Measurements from ENCODE around the gene THOC3. TPM values are rescaled to one million over a fixed set of nuclear protein-coding genes. Genes with fewer than 3 reads are reported as not detected.
A peak's percentile ranks its signal among the peaks of the same experiment; 100 is the strongest.
"Not testable (repeated sequence)": the region's sequence is repeated elsewhere in the genome, so short reads cannot be mapped to it uniquely, and the experiment has no call there.

THOC3 gene
- total RNA-seq, 2 donors from 2014 or later: 66.7 to 111 TPM

DNA sequence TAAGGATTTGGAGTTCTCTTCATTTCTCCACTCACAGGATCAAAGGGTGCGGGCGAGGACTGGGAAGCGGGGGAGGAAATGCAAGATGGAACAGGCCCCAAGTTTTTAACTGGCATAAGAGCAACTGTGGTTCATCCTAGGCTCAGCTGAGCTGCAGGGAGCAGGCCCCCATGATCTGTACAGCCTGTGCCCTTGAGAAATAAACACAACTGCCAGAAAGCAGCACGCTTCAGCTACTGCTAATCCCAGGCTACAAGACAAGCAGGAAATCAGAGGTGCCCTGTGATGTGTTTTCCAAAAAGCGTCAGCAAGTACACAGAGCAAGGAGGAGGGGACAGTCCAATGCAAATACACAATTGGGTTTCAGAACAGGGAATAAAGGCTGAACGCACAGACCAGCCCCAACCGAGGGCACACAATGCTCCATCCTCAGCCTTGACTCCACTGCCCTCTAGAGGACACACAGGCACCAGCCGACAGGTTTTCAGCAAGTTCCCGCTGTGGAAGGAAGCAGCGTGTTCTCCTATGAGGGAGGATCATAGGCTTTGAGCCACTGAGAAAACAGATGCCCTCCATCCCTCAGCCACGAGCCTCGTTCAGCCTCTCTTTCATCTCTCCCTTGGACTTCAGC, 16.7 kb downstream of the THOC3 start:
- H3K27ac Mint-ChIP-seq; H3K4me3 ChIP-seq (ENCODE audit: low read length); H3K4me1 Mint-ChIP-seq; H3K4me1 ChIP-seq (ENCODE audit: control insufficient read depth, insufficient read depth, low read length); H3K27me3 Mint-ChIP-seq (ENCODE audit: insufficient read depth); DNase-seq; H3K9me3 Mint-ChIP-seq; H3K36me3 Mint-ChIP-seq (ENCODE audit: low read depth); H3K27me3 ChIP-seq (ENCODE audit: control insufficient read depth, insufficient read depth, low read length, poor library complexity, severe bottlenecking); H3K4me3 Mint-ChIP-seq; H3K9ac ChIP-seq (ENCODE audit: extremely low read depth, low read length, poor library complexity, severe bottlenecking); H3K27ac ChIP-seq (ENCODE audit: low read depth, low read length); H3K9me3 ChIP-seq (ENCODE audit: control insufficient read depth, low read length); H3K36me3 ChIP-seq (ENCODE audit: control insufficient read depth, insufficient read depth, low read length): not testable (repeated sequence)
- TF ChIP-seq, protein P1, sequence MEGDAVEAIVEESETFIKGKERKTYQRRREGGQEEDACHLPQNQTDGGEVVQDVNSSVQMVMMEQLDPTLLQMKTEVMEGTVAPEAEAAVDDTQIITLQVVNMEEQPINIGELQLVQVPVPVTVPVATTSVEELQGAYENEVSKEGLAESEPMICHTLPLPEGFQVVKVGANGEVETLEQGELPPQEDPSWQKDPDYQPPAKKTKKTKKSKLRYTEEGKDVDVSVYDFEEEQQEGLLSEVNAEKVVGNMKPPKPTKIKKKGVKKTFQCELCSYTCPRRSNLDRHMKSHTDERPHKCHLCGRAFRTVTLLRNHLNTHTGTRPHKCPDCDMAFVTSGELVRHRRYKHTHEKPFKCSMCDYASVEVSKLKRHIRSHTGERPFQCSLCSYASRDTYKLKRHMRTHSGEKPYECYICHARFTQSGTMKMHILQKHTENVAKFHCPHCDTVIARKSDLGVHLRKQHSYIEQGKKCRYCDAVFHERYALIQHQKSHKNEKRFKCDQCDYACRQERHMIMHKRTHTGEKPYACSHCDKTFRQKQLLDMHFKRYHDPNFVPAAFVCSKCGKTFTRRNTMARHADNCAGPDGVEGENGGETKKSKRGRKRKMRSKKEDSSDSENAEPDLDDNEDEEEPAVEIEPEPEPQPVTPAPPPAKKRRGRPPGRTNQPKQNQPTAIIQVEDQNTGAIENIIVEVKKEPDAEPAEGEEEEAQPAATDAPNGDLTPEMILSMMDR (conservative IDR thresholded peaks at IDR 0.05): peak; percentile 31
- no CpG with 5 or more reads among the region's 12 CpGs for WGBS, 2 experiments (ENCODE audit: insufficient coverage in 1 of 2, insufficient read length in 1 of 2)

DNA sequence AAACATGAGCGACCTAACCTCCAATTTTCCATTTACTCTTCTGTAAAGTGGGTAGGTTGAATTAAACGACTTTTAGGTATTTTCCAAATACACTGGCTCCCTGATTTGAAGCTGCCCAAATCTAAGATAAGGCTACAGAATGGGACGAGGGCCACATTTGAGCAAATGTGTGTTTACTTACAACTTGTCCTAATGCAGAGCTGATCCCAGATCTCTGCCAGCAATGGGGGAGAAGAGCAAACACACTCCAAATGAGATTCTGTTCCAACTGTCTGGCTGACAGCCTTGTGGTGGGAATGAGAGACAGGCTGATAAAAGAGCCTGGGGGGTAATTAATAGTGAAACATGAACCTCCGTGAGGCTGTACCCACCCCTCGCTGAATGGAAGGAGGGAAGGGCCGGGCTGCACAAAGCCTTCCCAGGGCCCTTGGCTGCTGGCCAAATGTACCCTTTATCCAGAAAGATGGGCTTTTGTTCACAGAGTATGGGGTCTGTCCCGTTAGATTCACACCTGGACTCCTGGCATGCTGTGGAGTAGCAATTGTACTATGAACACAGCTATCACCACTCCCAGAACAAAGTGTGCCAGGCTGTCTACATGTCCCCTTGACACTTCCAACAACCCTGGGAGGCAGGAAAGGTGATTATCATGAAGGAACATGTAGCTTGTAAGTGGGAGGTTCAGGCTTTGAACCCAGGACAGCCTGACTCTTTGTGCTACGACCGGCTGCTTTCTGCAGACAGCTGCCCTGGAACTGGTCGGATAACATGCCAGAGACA, 19.6 kb downstream of the THOC3 start:
- H3K36me3 Mint-ChIP-seq (ENCODE audit: low read depth): not testable (repeated sequence)

DNA sequence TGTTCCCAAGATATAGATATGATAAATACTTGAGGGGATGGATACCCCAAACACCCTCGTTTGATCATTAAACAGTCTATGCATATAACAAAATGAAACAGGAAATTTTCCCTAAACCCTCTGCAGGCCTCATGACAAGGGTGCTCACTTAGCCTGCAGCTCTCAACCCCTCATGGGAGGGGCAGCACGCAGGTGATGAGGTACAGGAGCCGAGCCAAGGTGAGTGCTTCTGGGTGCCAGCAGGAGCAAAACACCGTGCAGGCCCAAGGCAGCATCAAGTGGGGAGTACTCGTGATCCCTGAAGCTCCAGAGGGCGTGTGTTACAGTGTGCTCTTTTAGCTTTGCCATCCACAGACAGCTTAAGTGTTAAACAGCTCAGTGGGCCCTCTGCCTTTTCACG, 24.9 kb downstream of the THOC3 start:
- not testable (repeated sequence) for DNase-seq; H3K9ac ChIP-seq (ENCODE audit: extremely low read depth, low read length, poor library complexity, severe bottlenecking); H3K27me3 ChIP-seq (ENCODE audit: control insufficient read depth, insufficient read depth, low read length, poor library complexity, severe bottlenecking); H3K4me3 ChIP-seq (ENCODE audit: low read length); H3K9me3 Mint-ChIP-seq; H3K27ac ChIP-seq (ENCODE audit: low read depth, low read length); H3K4me3 Mint-ChIP-seq; H3K27ac Mint-ChIP-seq; H3K36me3 ChIP-seq (ENCODE audit: control insufficient read depth, insufficient read depth, low read length); H3K9me3 ChIP-seq (ENCODE audit: control insufficient read depth, low read length); H3K4me1 ChIP-seq (ENCODE audit: control insufficient read depth, insufficient read depth, low read length); H3K4me1 Mint-ChIP-seq; H3K27me3 Mint-ChIP-seq (ENCODE audit: insufficient read depth)
- 80 to 97% methylated on average over 1 to 4 of the region's 7 CpGs for WGBS, 2 experiments (ENCODE audit: insufficient coverage in 1 of 2, insufficient read length in 1 of 2)
- peaks cover 14% of the 10 kb centered on the region for H3K36me3 Mint-ChIP-seq (ENCODE audit: low read depth)

More for the DNA sequence above, 19.6 kb downstream of the THOC3 start:
- not testable (repeated sequence) for H3K4me1 ChIP-seq (ENCODE audit: control insufficient read depth, insufficient read depth, low read length); H3K9me3 Mint-ChIP-seq; H3K4me1 Mint-ChIP-seq; H3K4me3 ChIP-seq (ENCODE audit: low read length); H3K27me3 ChIP-seq (ENCODE audit: control insufficient read depth, insufficient read depth, low read length, poor library complexity, severe bottlenecking); H3K27ac ChIP-seq (ENCODE audit: low read depth, low read length); DNase-seq; H3K4me3 Mint-ChIP-seq; H3K27ac Mint-ChIP-seq; H3K36me3 ChIP-seq (ENCODE audit: control insufficient read depth, insufficient read depth, low read length); H3K9ac ChIP-seq (ENCODE audit: extremely low read depth, low read length, poor library complexity, severe bottlenecking); H3K9me3 ChIP-seq (ENCODE audit: control insufficient read depth, low read length); H3K27me3 Mint-ChIP-seq (ENCODE audit: insufficient read depth)
- WGBS, 2 experiments (ENCODE audit: insufficient coverage in 1 of 2, insufficient read length in 1 of 2): 95% methylated on average over 2 of the region's 10 CpGs; no CpG with 5 or more reads in 1 of the 2 experiments

DNA sequence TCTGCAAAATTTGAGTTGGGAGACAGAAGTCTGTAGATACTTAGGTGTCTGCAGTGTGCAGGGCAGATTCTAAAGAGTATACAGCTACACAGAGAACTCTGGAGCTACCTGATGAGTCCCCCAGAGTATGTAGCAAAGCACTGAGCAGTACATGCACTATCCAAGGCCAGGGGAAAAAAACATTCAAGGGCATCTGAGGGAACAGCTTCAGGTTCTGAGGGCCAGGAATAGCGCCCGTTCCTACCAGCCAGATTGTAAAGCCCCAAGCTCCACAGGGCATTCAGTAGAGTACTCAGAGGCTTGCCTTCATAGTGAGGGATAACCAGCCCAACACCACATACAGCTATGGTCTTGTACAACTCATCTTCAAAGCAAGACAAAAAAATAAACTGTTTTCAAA, 27.5 kb downstream of the THOC3 start:
- H3K36me3 Mint-ChIP-seq (ENCODE audit: low read depth): peaks cover 17% of the 10 kb centered on the region
- H3K27ac Mint-ChIP-seq; DNase-seq; H3K4me3 Mint-ChIP-seq; H3K27ac ChIP-seq (ENCODE audit: low read depth, low read length); H3K27me3 ChIP-seq (ENCODE audit: control insufficient read depth, insufficient read depth, low read length, poor library complexity, severe bottlenecking); H3K4me3 ChIP-seq (ENCODE audit: low read length); H3K4me1 Mint-ChIP-seq; H3K9ac ChIP-seq (ENCODE audit: extremely low read depth, low read length, poor library complexity, severe bottlenecking); H3K9me3 ChIP-seq (ENCODE audit: control insufficient read depth, low read length); H3K27me3 Mint-ChIP-seq (ENCODE audit: insufficient read depth); H3K9me3 Mint-ChIP-seq; H3K36me3 ChIP-seq (ENCODE audit: control insufficient read depth, insufficient read depth, low read length); H3K4me1 ChIP-seq (ENCODE audit: control insufficient read depth, insufficient read depth, low read length): not testable (repeated sequence)
- 85% methylated on average over 2 of the region's 2 CpGs; no CpG with 5 or more reads in 1 of the 2 experiments for WGBS, 2 experiments (ENCODE audit: insufficient coverage in 1 of 2, insufficient read length in 1 of 2)

DNA sequence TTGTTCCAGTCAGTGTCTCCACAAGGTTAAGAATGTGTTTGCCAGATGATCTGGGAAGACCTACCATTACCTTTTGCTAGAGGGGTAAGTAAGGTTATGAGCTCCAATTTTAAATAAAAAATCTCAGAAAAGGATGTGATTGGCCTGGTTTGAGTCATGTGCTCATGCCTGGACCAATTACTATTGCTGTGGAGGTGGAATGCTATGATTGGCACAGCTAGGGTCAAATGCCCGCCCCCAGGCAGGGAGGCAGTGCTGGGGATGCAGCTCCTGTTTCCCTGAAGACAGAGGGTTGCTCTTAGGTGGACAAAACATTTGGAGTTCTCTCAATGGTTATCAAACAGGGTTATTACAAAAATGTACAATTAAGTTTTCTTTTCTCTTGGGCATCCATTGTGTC, 29.6 kb downstream of the THOC3 start:
- H3K27me3 ChIP-seq (ENCODE audit: control insufficient read depth, insufficient read depth, low read length, poor library complexity, severe bottlenecking); H3K27me3 Mint-ChIP-seq (ENCODE audit: insufficient read depth); H3K27ac Mint-ChIP-seq; H3K4me3 ChIP-seq (ENCODE audit: low read length); DNase-seq; H3K4me1 Mint-ChIP-seq; H3K9ac ChIP-seq (ENCODE audit: extremely low read depth, low read length, poor library complexity, severe bottlenecking); H3K36me3 ChIP-seq (ENCODE audit: control insufficient read depth, insufficient read depth, low read length); H3K4me1 ChIP-seq (ENCODE audit: control insufficient read depth, insufficient read depth, low read length); H3K9me3 Mint-ChIP-seq; H3K27ac ChIP-seq (ENCODE audit: low read depth, low read length); H3K9me3 ChIP-seq (ENCODE audit: control insufficient read depth, low read length); H3K4me3 Mint-ChIP-seq: not testable (repeated sequence)
- peaks cover 17% of the 10 kb centered on the region for H3K36me3 Mint-ChIP-seq (ENCODE audit: low read depth)
- WGBS, 2 experiments (ENCODE audit: insufficient coverage in 1 of 2, insufficient read length in 1 of 2): 88% methylated on average over 1 of the region's 1 CpG; no CpG with 5 or more reads in 1 of the 2 experiments

DNA sequence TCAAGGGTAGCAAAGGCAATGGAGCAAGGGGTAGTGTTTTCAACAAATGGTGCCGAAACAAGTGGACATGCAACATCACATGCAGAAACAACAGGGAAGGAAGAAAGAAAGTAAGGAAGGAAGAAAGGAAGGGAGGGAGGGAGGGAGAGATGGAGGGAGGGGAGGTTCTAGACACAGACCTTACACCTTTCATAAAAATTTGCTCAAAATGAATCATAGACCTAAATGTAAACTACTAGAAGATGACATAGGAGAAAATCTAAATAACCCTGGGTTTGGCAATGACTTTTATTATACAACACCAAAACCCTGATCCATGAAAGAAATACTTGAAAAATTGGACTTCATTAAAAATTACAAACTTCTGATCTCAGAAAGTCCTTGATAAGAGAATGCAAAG, 39.4 kb downstream of the THOC3 start:
- WGBS, 2 experiments (ENCODE audit: insufficient coverage in 1 of 2, insufficient read length in 1 of 2): no CpG with 5 or more reads among the region's 1 CpG
- not testable (repeated sequence) for H3K27me3 Mint-ChIP-seq (ENCODE audit: insufficient read depth)

More for the DNA sequence above, 39.4 kb downstream of the THOC3 start:
- not testable (repeated sequence) for H3K4me3 Mint-ChIP-seq; H3K36me3 Mint-ChIP-seq (ENCODE audit: low read depth); H3K9me3 Mint-ChIP-seq; H3K9ac ChIP-seq (ENCODE audit: extremely low read depth, low read length, poor library complexity, severe bottlenecking); H3K36me3 ChIP-seq (ENCODE audit: control insufficient read depth, insufficient read depth, low read length); H3K4me3 ChIP-seq (ENCODE audit: low read length); H3K27ac ChIP-seq (ENCODE audit: low read depth, low read length); DNase-seq; H3K4me1 Mint-ChIP-seq; H3K4me1 ChIP-seq (ENCODE audit: control insufficient read depth, insufficient read depth, low read length); H3K9me3 ChIP-seq (ENCODE audit: control insufficient read depth, low read length); H3K27ac Mint-ChIP-seq; H3K27me3 ChIP-seq (ENCODE audit: control insufficient read depth, insufficient read depth, low read length, poor library complexity, severe bottlenecking)

Data from endodermal cell (in vitro differentiated cells).